EH (cell line): Measurements from ENCODE around the gene CSRP3.
"Not testable (repeated sequence)": the region's sequence is repeated elsewhere in the genome, so short reads cannot be mapped to it uniquely, and the experiment has no call there.

Source experiments
- DNase-seq: peaks from one replicate; pipeline ENCODE4 v3.0.0-alpha.2; 2015; ENCODE audit warnings: low read depth

Gene CSRP3

DNA sequence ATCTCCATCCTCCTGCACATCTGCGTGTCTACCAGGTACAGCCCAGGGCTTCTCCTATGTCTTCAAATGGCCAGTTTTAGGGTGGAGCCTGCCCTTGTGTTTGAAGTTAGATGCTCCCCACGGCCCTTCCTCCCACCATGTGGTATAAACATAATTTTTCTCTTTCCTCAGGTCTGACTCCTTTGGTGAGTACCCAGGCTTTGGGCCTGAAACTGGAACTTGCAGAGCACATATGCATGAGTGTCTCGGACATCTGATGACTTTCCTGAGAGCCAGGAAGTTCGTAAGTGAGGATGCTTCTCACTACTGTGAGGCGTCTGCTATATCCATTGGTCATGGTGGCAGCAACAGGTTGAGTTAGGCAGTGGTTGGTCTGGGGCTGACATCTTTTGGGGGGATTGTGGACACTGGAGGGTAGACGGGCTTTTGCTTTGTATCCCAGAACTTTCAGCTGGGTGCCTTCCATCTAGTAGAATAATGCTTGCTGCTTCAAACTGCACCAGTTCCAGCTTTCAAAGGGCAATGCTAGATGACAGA is 16.2 kb downstream of the CSRP3 start:
- no peak for DNase-seq

DNA sequence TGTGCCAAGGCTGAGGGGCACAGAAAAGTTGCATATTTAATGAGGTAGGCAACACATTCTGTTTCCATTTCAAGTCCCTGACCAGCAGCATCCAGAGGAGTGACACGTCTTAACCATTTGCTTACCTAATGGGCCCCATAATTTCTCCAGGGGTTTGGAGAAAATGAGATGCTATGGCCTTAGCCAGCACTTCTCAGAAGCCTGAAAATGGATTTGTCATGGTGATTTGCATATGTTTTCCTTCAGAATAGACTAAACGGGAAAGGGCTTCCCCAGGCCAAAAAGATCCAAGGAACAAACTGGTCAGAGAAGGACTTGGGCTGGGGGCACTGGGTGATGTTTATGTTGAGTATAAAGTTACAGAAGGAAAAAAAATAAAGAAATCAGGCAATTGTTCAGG is 16.7 kb downstream of the CSRP3 start:
- no peak for DNase-seq

- DNase-seq = no peak
These were observed 18.1 kb downstream of the CSRP3 start for GRCh38 chr11:19183646-19184045.

DNA sequence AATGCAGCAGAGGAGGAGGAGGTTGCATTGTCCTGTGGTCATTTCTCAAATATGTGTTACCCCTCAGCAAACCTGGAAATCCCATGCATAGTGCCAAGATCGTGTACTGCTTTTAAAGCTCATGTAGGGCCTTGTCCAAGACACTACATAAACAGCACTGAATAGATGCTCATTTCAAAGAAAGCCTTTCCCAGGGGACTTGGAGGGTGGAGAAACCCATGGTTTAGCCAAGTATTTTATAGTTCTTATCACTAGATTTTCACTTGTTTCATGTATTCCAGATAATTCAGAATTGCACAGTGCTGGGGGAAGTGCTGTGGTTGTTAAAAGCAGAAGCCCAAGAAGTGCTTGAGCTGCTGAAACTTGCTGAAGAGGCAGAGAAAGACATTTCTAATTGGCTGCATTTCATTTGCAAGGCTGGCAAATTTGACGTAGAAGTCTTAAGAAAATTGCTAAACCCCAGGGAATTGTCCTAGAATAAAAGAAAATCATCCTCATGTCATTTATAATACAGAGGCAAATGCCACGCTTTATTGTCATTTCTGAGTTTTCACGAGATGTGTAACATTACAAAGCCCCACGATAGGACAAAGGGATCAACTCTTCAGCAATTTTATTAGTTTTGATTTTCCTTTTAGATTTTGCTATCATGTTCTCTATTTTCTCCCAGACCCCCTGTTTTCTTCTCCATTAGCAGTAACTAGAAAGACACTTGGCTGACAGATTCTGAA is 20.1 kb downstream of the CSRP3 start:
- DNase-seq = no peak

DNA sequence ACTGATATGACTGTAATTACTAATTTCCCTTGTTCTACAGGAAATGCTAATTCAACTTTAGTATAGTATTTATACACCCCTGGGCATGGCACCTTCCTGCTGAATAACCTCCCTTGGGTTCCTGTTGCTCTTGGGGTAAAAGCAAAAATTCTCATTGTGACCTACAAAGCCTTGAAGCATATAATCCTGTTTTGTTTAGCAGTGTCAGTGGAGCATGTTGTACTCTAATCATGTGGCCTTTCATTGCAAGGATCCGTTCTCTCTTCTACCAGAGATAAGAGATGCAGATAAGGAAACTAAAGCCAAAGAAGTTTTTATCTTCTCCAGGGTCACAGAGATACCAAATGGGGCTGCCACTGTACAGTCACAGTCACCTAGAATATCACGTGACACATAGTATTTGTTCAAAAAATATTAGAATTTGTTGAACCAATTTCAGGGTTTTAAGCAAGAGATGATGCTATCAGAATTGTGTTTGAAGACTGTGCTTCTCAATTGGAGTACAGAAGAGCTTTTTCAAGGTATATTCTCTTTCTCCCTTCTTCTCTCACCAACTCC is 25.1 kb downstream of the CSRP3 start:
- no peak for DNase-seq

DNA sequence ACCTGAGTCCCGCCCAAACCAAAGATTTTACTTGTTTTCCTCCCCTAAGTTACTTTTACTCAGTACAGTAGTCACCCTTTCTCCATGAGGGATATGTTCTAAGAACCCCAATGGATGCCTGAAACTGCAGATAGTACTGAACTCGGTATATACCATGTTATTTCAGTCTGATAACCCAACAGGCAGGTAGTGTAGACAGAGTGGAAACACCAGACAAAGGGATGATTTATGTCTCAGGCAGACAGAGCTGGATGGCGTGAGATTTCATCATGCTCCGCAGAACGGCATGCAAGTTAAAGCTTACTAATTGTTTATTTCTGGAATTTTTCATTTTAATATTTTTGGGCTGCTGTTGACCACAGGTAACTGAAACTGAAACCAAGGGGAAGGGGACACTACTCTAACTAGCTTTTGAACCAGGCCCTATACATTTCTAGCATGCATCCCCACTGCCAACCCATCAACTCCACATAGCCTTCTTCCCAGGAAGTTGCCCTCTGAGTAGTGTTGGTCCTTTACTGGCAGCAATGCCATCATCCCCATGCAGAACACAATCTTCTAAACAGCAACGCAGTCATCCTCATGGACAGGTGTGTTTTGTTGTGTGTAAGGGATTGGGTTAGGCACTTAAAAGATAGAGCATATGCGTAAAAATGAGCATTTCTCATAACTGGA is 27.7 kb downstream of the CSRP3 start:
- DNase-seq = no peak

- no peak for DNase-seq
These were observed 28.6 kb downstream of the CSRP3 start for GRCh38 chr11:19173004-19173689.

- DNase-seq = no peak
These were observed 33.7 kb downstream of the CSRP3 start for GRCh38 chr11:19168090-19168489.

DNA sequence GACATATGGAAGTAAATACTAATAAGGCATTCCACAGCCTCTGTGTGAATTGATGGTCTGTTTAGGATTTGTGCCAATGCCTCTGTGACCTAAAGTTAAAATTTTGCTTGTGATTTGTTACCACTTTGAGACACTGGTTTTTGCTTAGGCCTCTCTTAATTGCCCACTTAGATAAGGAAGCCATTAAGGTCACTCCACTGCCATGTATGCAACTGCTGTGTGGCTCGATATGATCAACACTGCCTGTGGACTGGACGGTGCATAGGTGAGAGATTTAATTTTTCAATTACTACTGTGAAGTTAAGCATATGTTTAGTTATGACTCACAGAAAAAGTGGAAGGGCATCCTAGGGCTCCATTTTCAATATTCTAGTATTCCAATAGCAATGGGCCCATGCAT is 36.9 kb downstream of the CSRP3 start:
- no peak for DNase-seq

GRCh38 chr11:19164230-19164855 is 37.4 kb downstream of the CSRP3 start:
- no peak for DNase-seq

GRCh38 chr11:19163617-19164016 is 38.2 kb downstream of the CSRP3 start:
- no peak for DNase-seq

- no peak for DNase-seq
These were observed 38.8 kb downstream of the CSRP3 start for GRCh38 chr11:19162951-19163505.

DNA sequence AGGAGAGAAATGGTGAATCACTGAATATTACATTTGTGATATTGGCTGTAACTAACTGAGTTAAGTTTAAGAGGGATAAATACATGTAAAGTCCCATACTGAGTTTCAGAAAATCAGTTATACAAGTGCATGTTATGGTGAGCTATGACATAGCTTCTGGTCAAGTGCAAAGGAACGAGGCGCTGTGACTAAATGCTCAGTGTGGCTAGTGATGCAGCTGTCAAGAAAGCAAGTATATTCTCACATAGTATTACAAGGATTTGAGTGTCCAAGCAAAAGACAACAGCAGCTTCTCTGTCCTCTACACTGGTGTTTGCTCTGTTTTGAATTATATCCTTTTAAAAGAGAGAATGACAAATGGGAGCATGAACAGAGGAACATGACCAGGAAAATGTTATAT is 40.1 kb downstream of the CSRP3 start:
- no peak for DNase-seq

DNA sequence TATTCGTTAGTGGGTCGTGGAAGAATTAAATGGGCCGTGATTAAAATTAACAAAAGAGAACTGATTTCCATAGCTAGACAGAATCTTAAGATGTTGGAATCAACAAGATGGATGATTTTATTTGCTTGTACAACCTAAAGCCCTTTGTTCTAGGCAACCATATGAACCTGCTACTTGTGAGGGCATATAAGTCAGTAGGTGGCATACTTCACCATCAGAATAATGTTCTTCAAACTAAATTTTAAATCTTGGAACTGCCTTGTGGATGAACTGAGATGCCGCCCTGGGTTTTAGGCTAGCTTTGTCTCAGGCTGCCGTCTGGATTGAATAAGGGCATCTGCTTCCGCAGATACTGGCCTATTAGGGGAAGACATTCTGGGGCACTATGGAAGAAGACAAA is 40.9 kb downstream of the CSRP3 start:
- DNase-seq = no peak

- DNase-seq = no peak
These were observed 44.9 kb downstream of the CSRP3 start for GRCh38 chr11:19156892-19157291.

- no peak for DNase-seq
These were observed 56.5 kb downstream of the CSRP3 start for GRCh38 chr11:19145319-19145718.

DNA sequence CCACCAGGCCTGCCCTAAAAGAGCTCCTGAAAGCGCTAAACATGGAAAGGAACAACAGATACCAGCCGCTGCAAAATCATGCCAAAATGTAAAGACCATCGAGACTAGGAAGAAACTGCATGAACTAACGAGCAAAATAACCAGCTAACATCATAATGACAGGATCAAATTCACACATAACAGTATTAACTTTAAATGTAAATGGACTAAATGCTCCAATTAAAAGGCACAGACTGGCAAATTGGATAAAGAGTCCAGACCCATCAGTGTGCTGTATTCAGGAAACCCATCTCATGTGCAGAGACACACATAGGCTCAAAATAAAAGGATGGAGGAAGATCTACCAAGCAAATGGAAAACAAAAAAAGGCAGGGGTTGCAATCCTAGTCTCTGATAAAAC is 64.9 kb downstream of the CSRP3 start:
- DNase-seq = not testable (repeated sequence)

DNA sequence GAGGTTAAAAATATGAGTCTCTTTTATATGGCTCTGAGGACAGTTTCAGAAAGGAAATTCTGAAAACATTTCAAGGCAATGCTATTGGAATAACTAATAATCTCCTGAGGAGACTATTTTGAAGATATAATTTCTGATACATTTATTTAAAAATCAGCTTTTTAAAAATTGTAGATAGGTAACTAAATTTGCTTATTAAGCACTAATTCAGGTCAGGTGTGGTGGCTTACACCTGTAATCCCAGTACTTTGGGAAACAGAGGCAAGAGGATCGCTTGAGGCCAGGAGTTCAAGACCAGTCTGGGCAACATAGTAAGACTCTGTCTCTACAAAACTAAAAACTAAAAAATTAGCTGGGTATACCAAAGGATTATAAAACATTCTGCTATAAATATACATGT is 67.8 kb downstream of the CSRP3 start:
- no peak for DNase-seq
